Keratinocyte (primary cell): ENCODE measurements around the gene CPNE1. TPM values are rescaled to one million over a fixed set of nuclear protein-coding genes. Genes with fewer than 3 reads are reported as not detected.

Experiments
- DNase-seq: peaks from one replicate; pipeline ENCODE4 v3.0.0-alpha.2; 2011; ENCODE audit warnings: low read depth, missing footprints, low spot score
- FAIRE-seq: peaks from 2 replicates; lab custom pipeline; 2011; peaks lifted over from hg19 to GRCh38; lab: Jason Lieb, UNC
- H2AFZ ChIP-seq: 2 replicates; pipeline ENCODE4 v1.6.0; 2012; ENCODE audit warnings: low read length, control low read depth, inconsistent platforms; ENCODE audit not compliant: control insufficient read depth
- H3K27ac ChIP-seq: 2 replicates; pipeline ENCODE4 v1.5.1; 2011; ENCODE audit warnings: low read length; ENCODE audit not compliant: control insufficient read depth, insufficient read depth
- H3K27me3 ChIP-seq: 3 replicates; pipeline ENCODE4 v1.6.0; 2011; ENCODE audit warnings: low read length; ENCODE audit not compliant: control insufficient read depth, insufficient read depth; ENCODE audit errors: extremely low read depth
- H3K36me3 ChIP-seq, 2 experiments: 2 replicates in 1 of 2; 3 replicates in 1 of 2; pipeline ENCODE4 v1.5.1; 2011; ENCODE audit warnings: low read length in 2 of 2, mild to moderate bottlenecking in 1 of 2; ENCODE audit not compliant: control insufficient read depth in 2 of 2, insufficient read depth in 2 of 2; ENCODE audit errors: extremely low read depth in 1 of 2
- H3K4me1 ChIP-seq: 3 replicates; pipeline ENCODE4 v1.5.1; 2011; ENCODE audit warnings: low read length; ENCODE audit not compliant: control insufficient read depth, insufficient read depth; ENCODE audit errors: extremely low read depth
- H3K4me2 ChIP-seq: 3 replicates; pipeline ENCODE4 v1.6.0; 2011; ENCODE audit warnings: low read depth, low read length; ENCODE audit not compliant: control insufficient read depth, insufficient read depth; ENCODE audit errors: extremely low read depth
- H3K4me3 ChIP-seq, 3 experiments: fragments of 200-600 bp in 1 of 3; sonication (generic) in 1 of 3; 2 replicates in 2 of 3; 3 replicates in 1 of 3; pipeline ENCODE4 v1.5.1; 2011 to 2016; ENCODE audit warnings: low read length in 3 of 3, mild to moderate bottlenecking in 3 of 3, control low read depth in 2 of 3, inconsistent platforms in 1 of 3, low read depth in 1 of 3, mixed read lengths in 1 of 3, mixed run types in 1 of 3, moderate library complexity in 1 of 3; ENCODE audit not compliant: control insufficient read depth in 2 of 3, insufficient read depth in 2 of 3; ENCODE audit errors: extremely low read depth in 1 of 3
- H3K79me2 ChIP-seq: 2 replicates; pipeline ENCODE4 v1.6.0; 2012; ENCODE audit warnings: low read length; ENCODE audit not compliant: control insufficient read depth, insufficient read depth
- H3K9ac ChIP-seq: 3 replicates; pipeline ENCODE4 v1.6.0; 2011; ENCODE audit warnings: low read length; ENCODE audit not compliant: control insufficient read depth, insufficient read depth; ENCODE audit errors: extremely low read depth
- H3K9me1 ChIP-seq: 3 replicates; pipeline ENCODE4 v1.6.0; 2011; ENCODE audit warnings: low read length; ENCODE audit not compliant: control insufficient read depth, insufficient read depth; ENCODE audit errors: extremely low read depth
- H3K9me3 ChIP-seq: 2 replicates; pipeline ENCODE4 v1.5.1; 2012; ENCODE audit warnings: low read depth, low read length; ENCODE audit not compliant: control insufficient read depth
- H4K20me1 ChIP-seq: 3 replicates; pipeline ENCODE4 v1.6.0; 2011; ENCODE audit warnings: low read length; ENCODE audit not compliant: control insufficient read depth, insufficient read depth; ENCODE audit errors: extremely low read depth
- CTCF ChIP-seq, 3 experiments: IDR thresholded peaks in 1 of 3; conservative IDR thresholded peaks in 1 of 3; optimal IDR thresholded peaks in 1 of 3; 2 replicates in 2 of 3; 3 replicates in 1 of 3; pipeline versions ENCODE3 to v1.5.1; 2011; ENCODE audit warnings: low read length in 3 of 3, mild to moderate bottlenecking in 3 of 3, moderate library complexity in 2 of 3, control low read depth in 1 of 3, inconsistent platforms in 1 of 3; ENCODE audit not compliant: insufficient read depth in 2 of 3; ENCODE audit errors: extremely low read depth in 1 of 3
- EZH2 ChIP-seq: IDR thresholded peaks from one replicate; pipeline ENCODE4 v1.6.1; 2012; ENCODE audit warnings: inconsistent platforms, mild to moderate bottlenecking, low read length, moderate library complexity
- dilution Hi-C: fragments of 300-500 bp; cut with MboI; formaldehyde crosslinking; loops from one replicate; pipeline ENCODE4 v1.7.0; 2020; ENCODE audit warnings: low sequenced_read_pairs; ENCODE audit not compliant: extremely low pct_ligation_motif_present
- polyA plus RNA-seq, 5 experiments: library from polyadenylated mRNA; depleted of rRNA in 3 of 5; stranded (reverse) in 3 of 5; stranded (forward) in 1 of 5; unstranded in 1 of 5; fragments of >200 nt; gene quantifications; 1 replicate in 1 of 5; 2 replicates in 3 of 5; 3 replicates in 1 of 5; pipeline versions ENCODE4 v1.2.1 to v1.2.3, GENCODE V29; 2011 to 2012; ENCODE audit warnings: missing spikeins in 2 of 5, low read depth in 1 of 5, low replicate concordance in 1 of 5

Gene CPNE1
- polyA plus RNA-seq, 1 donor (not counting 4 experiments of a cell fraction or from before 2014, with no cell fraction given): 111 TPM

GRCh38 chr20:35669681-35670080 is 5.0 kb upstream of the CPNE1 start:
- H3K27me3 ChIP-seq: no peaks in the 10 kb centered on the region
- no peak overlapping the region for H3K4me3 ChIP-seq
- FAIRE-seq: no peak
- H3K4me2 ChIP-seq: no peak overlapping the region
- no peaks in the 10 kb centered on the region for H3K9me3 ChIP-seq
- no peaks in the 10 kb centered on the region for H4K20me1 ChIP-seq
- dilution Hi-C loops: no loop called here
- H3K9me1 ChIP-seq: no peaks in the 10 kb centered on the region
- H3K9ac ChIP-seq: no peak overlapping the region
- peaks cover 2% of the 10 kb centered on the region for H3K4me1 ChIP-seq
- no peak overlapping the region for H2AFZ ChIP-seq
- H3K79me2 ChIP-seq: peaks cover 1% of the 10 kb centered on the region
- no peak overlapping the region for H3K27ac ChIP-seq
- no peak for DNase-seq
- peaks cover 20 to 22% of the 10 kb centered on the region in 2 experiments for H3K36me3 ChIP-seq
- TF ChIP-seq EZH2 (no peak), CTCF (optimal IDR thresholded peaks at IDR 0.05 in 1 of 3, IDR thresholded peaks at IDR 0.05 in 1 of 3, conservative IDR thresholded peaks at IDR 0.05 in 1 of 3; ENCODE audit: extremely low read depth in 1 of 3, insufficient read depth in 2 of 3, low read length in 3 of 3) (no peak)

DNA sequence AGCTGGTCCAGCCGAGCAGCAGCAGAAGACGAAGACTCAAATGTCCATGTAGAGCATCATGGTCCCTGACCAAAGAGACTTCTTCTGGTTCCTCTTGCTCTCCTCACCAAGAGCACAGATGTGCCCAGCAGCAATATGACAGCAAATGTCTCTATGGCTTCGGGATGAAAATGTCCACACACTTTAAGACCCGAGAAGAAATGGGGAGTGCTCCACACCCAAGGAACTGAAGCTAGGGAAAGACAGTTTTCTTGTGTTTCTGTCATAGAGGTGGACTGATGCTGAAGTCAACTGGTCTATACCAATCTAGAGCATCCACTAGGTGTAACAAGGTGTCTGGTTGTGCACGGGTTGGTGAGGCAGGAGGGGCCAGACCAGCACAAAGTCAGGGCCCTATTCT is 4.5 kb upstream of the CPNE1 start:
- no peak for FAIRE-seq

More for the DNA sequence above, 4.5 kb upstream of the CPNE1 start:
- peaks cover 18 to 21% of the 10 kb centered on the region in 2 experiments for H3K36me3 ChIP-seq
- dilution Hi-C loops: no loop called here
- H4K20me1 ChIP-seq: no peaks in the 10 kb centered on the region
- TF ChIP-seq CTCF (optimal IDR thresholded peaks at IDR 0.05 in 1 of 3, IDR thresholded peaks at IDR 0.05 in 1 of 3, conservative IDR thresholded peaks at IDR 0.05 in 1 of 3; ENCODE audit: extremely low read depth in 1 of 3, insufficient read depth in 2 of 3, low read length in 3 of 3) (no peak), EZH2 (no peak)
- no peak overlapping the region for H3K4me2 ChIP-seq
- H3K79me2 ChIP-seq: peaks cover 6% of the 10 kb centered on the region
- no peak overlapping the region for H3K4me3 ChIP-seq
- H3K9ac ChIP-seq: no peak overlapping the region
- no peak for DNase-seq
- H3K4me1 ChIP-seq: peaks cover 2% of the 10 kb centered on the region
- H3K27me3 ChIP-seq: no peaks in the 10 kb centered on the region
- H3K9me3 ChIP-seq: no peaks in the 10 kb centered on the region
- H2AFZ ChIP-seq: no peak overlapping the region
- H3K27ac ChIP-seq: no peak overlapping the region
- H3K9me1 ChIP-seq: no peaks in the 10 kb centered on the region
